Mucosa of stomach (tissue), 1 donor: ENCODE measurements around the gene C19orf85.

Source experiments
- H3K27me3 ChIP-seq: one replicate; pipeline ENCODE4 v1.7.0; 2013; ENCODE audit warnings: mild to moderate bottlenecking, low read length; ENCODE audit not compliant: control insufficient read depth, insufficient read depth
- H3K36me3 ChIP-seq: one replicate; pipeline ENCODE4 v1.7.0; 2013; ENCODE audit warnings: low read length; ENCODE audit not compliant: control insufficient read depth, insufficient read depth
- H3K4me1 ChIP-seq: one replicate; pipeline ENCODE4 v1.7.0; 2013; ENCODE audit warnings: mild to moderate bottlenecking, low read length; ENCODE audit not compliant: control insufficient read depth, insufficient read depth
- H3K4me3 ChIP-seq: one replicate; pipeline ENCODE4 v1.7.0; 2013; ENCODE audit warnings: low read length
- H3K9ac ChIP-seq: one replicate; pipeline ENCODE4 v1.7.0; 2013; ENCODE audit warnings: mild to moderate bottlenecking, low read length, moderate library complexity
- H3K9me3 ChIP-seq: one replicate; pipeline ENCODE4 v1.7.0; 2013; ENCODE audit warnings: mild to moderate bottlenecking, low read length, moderate library complexity; ENCODE audit not compliant: control insufficient read depth
- donor health status: Pancreatic carcinoma.

Gene C19orf85

GRCh38 chr19:55495646-55496349 lies 31.2 kb upstream of the C19orf85 start:
- no peak overlapping the region for H3K4me3 ChIP-seq
- no peak overlapping the region for H3K9ac ChIP-seq
- peaks cover 11% of the 10 kb centered on the region for H3K27me3 ChIP-seq

GRCh38 chr19:55494172-55494761 lies 29.7 kb upstream of the C19orf85 start:
- H3K4me1 ChIP-seq = peaks cover 5% of the 10 kb centered on the region

More at GRCh38 chr19:55495646-55496349, 31.2 kb upstream of the C19orf85 start:
- Histone ChIP-seq H3K4me1 (peaks cover 5% of the 10 kb centered on the region), H3K36me3 (no peaks in the 10 kb centered on the region), H3K9me3 (no peaks in the 10 kb centered on the region)

GRCh38 chr19:55493645-55494171 lies 29.2 kb upstream of the C19orf85 start:
- H3K4me3 ChIP-seq = no peak overlapping the region
- H3K27me3 ChIP-seq = peaks cover 11% of the 10 kb centered on the region
- H3K9ac ChIP-seq = no peak overlapping the region

More at GRCh38 chr19:55494172-55494761, 29.7 kb upstream of the C19orf85 start:
- H3K27me3 ChIP-seq = peaks cover 11% of the 10 kb centered on the region
- H3K4me3 ChIP-seq = no peak overlapping the region
- no peaks in the 10 kb centered on the region for H3K36me3 ChIP-seq
- no peaks in the 10 kb centered on the region for H3K9me3 ChIP-seq
- H3K9ac ChIP-seq = no peak overlapping the region

GRCh38 chr19:55493052-55493644 lies 28.6 kb upstream of the C19orf85 start:
- Histone ChIP-seq H3K9ac (no peak overlapping the region), H3K4me3 (no peak overlapping the region), H3K27me3 (peaks cover 11% of the 10 kb centered on the region)

More at GRCh38 chr19:55493645-55494171, 29.2 kb upstream of the C19orf85 start:
- no peaks in the 10 kb centered on the region for H3K36me3 ChIP-seq
- H3K9me3 ChIP-seq = no peaks in the 10 kb centered on the region
- peaks cover 5% of the 10 kb centered on the region for H3K4me1 ChIP-seq

GRCh38 chr19:55492362-55492944 lies 27.9 kb upstream of the C19orf85 start:
- Histone ChIP-seq H3K4me3 (no peak overlapping the region), H3K36me3 (no peaks in the 10 kb centered on the region), H3K27me3 (peaks cover 11% of the 10 kb centered on the region), H3K9ac (no peak overlapping the region), H3K9me3 (no peaks in the 10 kb centered on the region), H3K4me1 (peaks cover 13% of the 10 kb centered on the region)

More at GRCh38 chr19:55493052-55493644, 28.6 kb upstream of the C19orf85 start:
- Histone ChIP-seq H3K4me1 (peaks cover 8% of the 10 kb centered on the region), H3K9me3 (no peaks in the 10 kb centered on the region), H3K36me3 (no peaks in the 10 kb centered on the region)

DNA sequence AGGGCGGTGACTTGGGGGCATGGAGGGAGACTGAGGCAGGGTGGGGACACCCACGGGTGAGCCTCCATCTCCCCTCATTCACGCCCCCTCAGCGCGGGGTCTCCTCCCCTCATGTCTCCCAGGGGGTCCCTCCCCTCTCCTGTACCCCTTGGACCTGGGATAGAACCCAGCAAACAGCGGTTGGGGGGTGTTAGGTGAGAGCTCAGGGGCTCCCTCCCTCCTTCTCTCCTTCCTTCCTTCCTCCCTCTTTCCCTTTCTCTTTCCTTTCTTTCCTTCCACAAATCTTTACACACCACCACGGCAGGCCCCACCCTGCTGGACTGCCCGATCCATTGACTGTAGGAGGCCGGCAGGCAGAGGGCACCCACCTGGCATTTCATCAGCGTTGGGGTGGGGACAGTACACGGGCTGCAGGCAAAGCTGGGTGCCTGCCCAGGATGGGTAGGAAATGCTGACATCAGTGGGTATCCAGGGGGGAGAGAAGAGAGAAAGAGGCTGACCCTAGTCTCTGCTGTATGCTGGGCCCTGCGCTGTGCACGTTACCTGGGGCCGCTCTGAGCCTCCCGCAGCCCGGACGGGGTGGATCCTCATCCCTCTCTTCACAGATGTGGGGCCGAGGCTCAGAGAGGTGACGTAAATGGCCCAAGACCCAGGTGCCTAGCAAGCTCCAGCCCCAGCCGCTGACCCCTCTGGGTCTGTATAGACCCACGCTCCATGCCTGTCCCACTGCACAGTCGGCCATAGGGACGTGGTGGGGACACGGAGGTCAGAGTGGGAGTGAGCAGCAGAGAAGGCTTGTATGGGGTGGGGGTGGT lies 27.2 kb upstream of the C19orf85 start:
- H3K4me3 ChIP-seq = no peak overlapping the region
- no peak overlapping the region for H3K9ac ChIP-seq
- H3K36me3 ChIP-seq = no peaks in the 10 kb centered on the region
- peaks cover 19% of the 10 kb centered on the region for H3K4me1 ChIP-seq
- H3K9me3 ChIP-seq = no peaks in the 10 kb centered on the region
- peaks cover 11% of the 10 kb centered on the region for H3K27me3 ChIP-seq

GRCh38 chr19:55490478-55491432 lies 26.2 kb upstream of the C19orf85 start:
- no peak overlapping the region for H3K4me3 ChIP-seq
- no peaks in the 10 kb centered on the region for H3K9me3 ChIP-seq
- no peaks in the 10 kb centered on the region for H3K36me3 ChIP-seq
- H3K9ac ChIP-seq = no peak overlapping the region
- peaks cover 24% of the 10 kb centered on the region for H3K4me1 ChIP-seq
- peaks cover 11% of the 10 kb centered on the region for H3K27me3 ChIP-seq

GRCh38 chr19:55489711-55490477 lies 25.3 kb upstream of the C19orf85 start:
- Histone ChIP-seq H3K9ac (no peak overlapping the region), H3K27me3 (peaks cover 11% of the 10 kb centered on the region), H3K4me3 (no peak overlapping the region), H3K4me1 (peaks cover 26% of the 10 kb centered on the region), H3K9me3 (no peaks in the 10 kb centered on the region), H3K36me3 (no peaks in the 10 kb centered on the region)

- H3K4me1 ChIP-seq = peaks cover 33% of the 10 kb centered on the region
- H3K36me3 ChIP-seq = no peaks in the 10 kb centered on the region
- no peak overlapping the region for H3K4me3 ChIP-seq
- no peak overlapping the region for H3K9ac ChIP-seq
- H3K9me3 ChIP-seq = no peaks in the 10 kb centered on the region
- peaks cover 11% of the 10 kb centered on the region for H3K27me3 ChIP-seq
These were observed 24.6 kb upstream of the C19orf85 start for GRCh38 chr19:55488986-55489710.
